ENCODE data around the gene MARK1.
A peak's percentile ranks its signal among the peaks of the same experiment; 100 is the strongest.

MARK1 gene

GRCh38 chr1:220691053-220691684 is 163.2 kb downstream of the MARK1 start:
- peaks cover 2% of the 10 kb centered on the region; the same call in 1 of the 2 replicates for H3K4me1 ChIP-seq (ENCODE audit: control insufficient read depth, insufficient read depth, low read length)
- TF ChIP-seq ZBTB17 (tag by site-specific recombination; IDR thresholded peaks at IDR 0.05) = peak; percentile 56; the same call in 1 of the 2 replicates
- TF ChIP-seq ZBTB49 (tag by site-specific recombination; IDR thresholded peaks at IDR 0.05; ENCODE audit: low read depth) = no peak
- peak; percentile 59 for TF ChIP-seq ZNF335 (tag by site-specific recombination; conservative IDR thresholded peaks at IDR 0.05)
- H3K36me3 ChIP-seq (ENCODE audit: control insufficient read depth in 2 of 2, insufficient read depth in 1 of 2, low read length in 2 of 2) = no peaks in the 10 kb centered on the region
- H3K4me3 ChIP-seq (ENCODE audit: low read depth, low read length) = peak overlapping the region; percentile 83
- POLR2A ChIA-PET = interaction anchor here (1.1 kb wide), 1 partner anchor 57 kb away, joined by 3 read pairs; the partner anchor contains the start of gene MTARC2
- no peaks in the 10 kb centered on the region for H3K9me3 ChIP-seq (ENCODE audit: control insufficient read depth, insufficient read depth, low read depth, low read length)
- H3K27ac ChIP-seq (ENCODE audit: extremely low read depth, low read depth, low read length) = no peak overlapping the region
- CTCF ChIA-PET = interaction anchor here (0.7 to 2.1 kb wide), 4 partner anchors 42 to 138 kb away, joined by 3 to 6 read pairs (median 4); no protein-coding TSS in a partner anchor

GRCh38 chr1:220692436-220693228 is 164.7 kb downstream of the MARK1 start:
- Histone ChIP-seq H3K4me1 (ENCODE audit: control insufficient read depth, insufficient read depth, low read length) (peaks cover 2% of the 10 kb centered on the region; the same call in 1 of the 2 replicates), H3K36me3 (ENCODE audit: control insufficient read depth in 2 of 2, insufficient read depth in 1 of 2, low read length in 2 of 2) (peaks cover 0 to 13% of the 10 kb centered on the region in 2 experiments; a peak in 1 of 3 replicates), H3K27ac (ENCODE audit: extremely low read depth, low read depth, low read length) (no peak overlapping the region), H3K4me3 (ENCODE audit: low read depth, low read length) (no peak overlapping the region), H3K9me3 (ENCODE audit: control insufficient read depth, insufficient read depth, low read depth, low read length) (no peaks in the 10 kb centered on the region)
- TF ChIP-seq HOXD13 (CRISPR knock-in tag; IDR thresholded peaks at IDR 0.05; ENCODE audit: borderline replicate concordance) (no peak), OVOL3 (tag by site-specific recombination; IDR thresholded peaks at IDR 0.05) (no peak), ZNF747 (tag by site-specific recombination; IDR thresholded peaks at IDR 0.05) (no peak), ZNF510 (tag by site-specific recombination; IDR thresholded peaks at IDR 0.05; ENCODE audit: insufficient replicate concordance) (no peak), ZNF292 (tag by site-specific recombination; IDR thresholded peaks at IDR 0.05; ENCODE audit: borderline replicate concordance, low read depth) (no peak)
- TF ChIP-seq, protein P1, sequence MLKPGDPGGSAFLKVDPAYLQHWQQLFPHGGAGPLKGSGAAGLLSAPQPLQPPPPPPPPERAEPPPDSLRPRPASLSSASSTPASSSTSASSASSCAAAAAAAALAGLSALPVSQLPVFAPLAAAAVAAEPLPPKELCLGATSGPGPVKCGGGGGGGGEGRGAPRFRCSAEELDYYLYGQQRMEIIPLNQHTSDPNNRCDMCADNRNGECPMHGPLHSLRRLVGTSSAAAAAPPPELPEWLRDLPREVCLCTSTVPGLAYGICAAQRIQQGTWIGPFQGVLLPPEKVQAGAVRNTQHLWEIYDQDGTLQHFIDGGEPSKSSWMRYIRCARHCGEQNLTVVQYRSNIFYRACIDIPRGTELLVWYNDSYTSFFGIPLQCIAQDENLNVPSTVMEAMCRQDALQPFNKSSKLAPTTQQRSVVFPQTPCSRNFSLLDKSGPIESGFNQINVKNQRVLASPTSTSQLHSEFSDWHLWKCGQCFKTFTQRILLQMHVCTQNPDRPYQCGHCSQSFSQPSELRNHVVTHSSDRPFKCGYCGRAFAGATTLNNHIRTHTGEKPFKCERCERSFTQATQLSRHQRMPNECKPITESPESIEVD (tag by site-specific recombination; IDR thresholded peaks at IDR 0.05) = no peak
- ChIA-PET POLR2A (no interaction called here), CTCF (interaction anchor here (0.6 to 2.5 kb wide), 6 partner anchors 8 to 397 kb away, joined by 3 to 12 read pairs (median 3); no protein-coding TSS in a partner anchor)

- no peak overlapping the region for H3K27ac ChIP-seq (ENCODE audit: extremely low read depth, low read depth, low read length)
- CTCF ChIA-PET = interaction anchor here (2.5 kb wide), 1 partner anchor 38 kb away, joined by 12 read pairs; no protein-coding TSS in a partner anchor
- POLR2A ChIA-PET = no interaction called here
- H3K4me1 ChIP-seq (ENCODE audit: control insufficient read depth, insufficient read depth, low read length) = peaks cover 2% of the 10 kb centered on the region; the same call in 1 of the 2 replicates
- H3K4me3 ChIP-seq (ENCODE audit: low read depth, low read length) = no peak overlapping the region
- H3K9me3 ChIP-seq (ENCODE audit: control insufficient read depth, insufficient read depth, low read depth, low read length) = no peaks in the 10 kb centered on the region
- peaks cover 0 to 18% of the 10 kb centered on the region in 2 experiments; a peak in 1 of 3 replicates for H3K36me3 ChIP-seq (ENCODE audit: control insufficient read depth in 2 of 2, insufficient read depth in 1 of 2, low read length in 2 of 2)
- TF ChIP-seq, protein P2, sequence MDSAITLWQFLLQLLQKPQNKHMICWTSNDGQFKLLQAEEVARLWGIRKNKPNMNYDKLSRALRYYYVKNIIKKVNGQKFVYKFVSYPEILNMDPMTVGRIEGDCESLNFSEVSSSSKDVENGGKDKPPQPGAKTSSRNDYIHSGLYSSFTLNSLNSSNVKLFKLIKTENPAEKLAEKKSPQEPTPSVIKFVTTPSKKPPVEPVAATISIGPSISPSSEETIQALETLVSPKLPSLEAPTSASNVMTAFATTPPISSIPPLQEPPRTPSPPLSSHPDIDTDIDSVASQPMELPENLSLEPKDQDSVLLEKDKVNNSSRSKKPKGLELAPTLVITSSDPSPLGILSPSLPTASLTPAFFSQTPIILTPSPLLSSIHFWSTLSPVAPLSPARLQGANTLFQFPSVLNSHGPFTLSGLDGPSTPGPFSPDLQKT (IDR thresholded peaks at IDR 0.05; ENCODE audit: borderline replicate concordance, low read depth, low read length) = no peak
- TF ChIP-seq, protein P3, sequence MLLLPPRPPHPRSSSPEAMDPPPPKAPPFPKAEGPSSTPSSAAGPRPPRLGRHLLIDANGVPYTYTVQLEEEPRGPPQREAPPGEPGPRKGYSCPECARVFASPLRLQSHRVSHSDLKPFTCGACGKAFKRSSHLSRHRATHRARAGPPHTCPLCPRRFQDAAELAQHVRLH (tag by site-specific recombination; IDR thresholded peaks at IDR 0.05) = no peak
- TF ChIP-seq ZNF654 (tag by site-specific recombination; IDR thresholded peaks at IDR 0.05; ENCODE audit: low read depth) (no peak), RBAK (tag by site-specific recombination; IDR thresholded peaks at IDR 0.05) (no peak), MEIS1 (CRISPR knock-in tag; IDR thresholded peaks at IDR 0.05; ENCODE audit: borderline replicate concordance) (no peak), ZBTB20 (tag by site-specific recombination; IDR thresholded peaks at IDR 0.05) (no peak)
- TF ChIP-seq, protein P4, sequence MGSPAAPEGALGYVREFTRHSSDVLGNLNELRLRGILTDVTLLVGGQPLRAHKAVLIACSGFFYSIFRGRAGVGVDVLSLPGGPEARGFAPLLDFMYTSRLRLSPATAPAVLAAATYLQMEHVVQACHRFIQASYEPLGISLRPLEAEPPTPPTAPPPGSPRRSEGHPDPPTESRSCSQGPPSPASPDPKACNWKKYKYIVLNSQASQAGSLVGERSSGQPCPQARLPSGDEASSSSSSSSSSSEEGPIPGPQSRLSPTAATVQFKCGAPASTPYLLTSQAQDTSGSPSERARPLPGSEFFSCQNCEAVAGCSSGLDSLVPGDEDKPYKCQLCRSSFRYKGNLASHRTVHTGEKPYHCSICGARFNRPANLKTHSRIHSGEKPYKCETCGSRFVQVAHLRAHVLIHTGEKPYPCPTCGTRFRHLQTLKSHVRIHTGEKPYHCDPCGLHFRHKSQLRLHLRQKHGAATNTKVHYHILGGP (tag by site-specific recombination; IDR thresholded peaks at IDR 0.05) = no peak
- TF ChIP-seq, protein P5, sequence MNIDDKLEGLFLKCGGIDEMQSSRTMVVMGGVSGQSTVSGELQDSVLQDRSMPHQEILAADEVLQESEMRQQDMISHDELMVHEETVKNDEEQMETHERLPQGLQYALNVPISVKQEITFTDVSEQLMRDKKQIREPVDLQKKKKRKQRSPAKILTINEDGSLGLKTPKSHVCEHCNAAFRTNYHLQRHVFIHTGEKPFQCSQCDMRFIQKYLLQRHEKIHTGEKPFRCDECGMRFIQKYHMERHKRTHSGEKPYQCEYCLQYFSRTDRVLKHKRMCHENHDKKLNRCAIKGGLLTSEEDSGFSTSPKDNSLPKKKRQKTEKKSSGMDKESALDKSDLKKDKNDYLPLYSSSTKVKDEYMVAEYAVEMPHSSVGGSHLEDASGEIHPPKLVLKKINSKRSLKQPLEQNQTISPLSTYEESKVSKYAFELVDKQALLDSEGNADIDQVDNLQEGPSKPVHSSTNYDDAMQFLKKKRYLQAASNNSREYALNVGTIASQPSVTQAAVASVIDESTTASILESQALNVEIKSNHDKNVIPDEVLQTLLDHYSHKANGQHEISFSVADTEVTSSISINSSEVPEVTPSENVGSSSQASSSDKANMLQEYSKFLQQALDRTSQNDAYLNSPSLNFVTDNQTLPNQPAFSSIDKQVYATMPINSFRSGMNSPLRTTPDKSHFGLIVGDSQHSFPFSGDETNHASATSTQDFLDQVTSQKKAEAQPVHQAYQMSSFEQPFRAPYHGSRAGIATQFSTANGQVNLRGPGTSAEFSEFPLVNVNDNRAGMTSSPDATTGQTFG (tag by site-specific recombination; IDR thresholded peaks at IDR 0.05; ENCODE audit: borderline replicate concordance) = no peak
Observed at GRCh38 chr1:220694866-220695382, 167.0 kb downstream of the MARK1 start.

All from HEK293 (cell line).